HepG2 (cell line): ENCODE measurements around the gene EIF3L. TPM values are rescaled to one million over a fixed set of nuclear protein-coding genes. Genes with fewer than 3 reads are reported as not detected.
A peak's percentile ranks its signal among the peaks of the same experiment; 100 is the strongest.

Experiments
- ARNT ChIP-seq: fragments of 450-650 bp; IDR thresholded peaks from 2 replicates; pipeline ENCODE4 v1.6.1; 2017
- CC2D1A ChIP-seq: sonication (generic); formaldehyde crosslinking; IDR thresholded peaks from 2 replicates; pipeline ENCODE4 v1.8.1; 2023; ENCODE audit warnings: mild to moderate bottlenecking, missing genetic modification reagents
- DPF2 ChIP-seq: sonication (generic); formaldehyde crosslinking; IDR thresholded peaks from 2 replicates; pipeline ENCODE4 v1.4.0; 2020; ENCODE audit warnings: mild to moderate bottlenecking, low read depth, missing genetic modification reagents, borderline replicate concordance
- HCFC1 ChIP-seq: fragments of 150-350 bp; IDR thresholded peaks from 2 replicates; pipeline ENCODE4 v1.6.1; 2014; ENCODE audit warnings: low read depth, low read length
- HDAC6 ChIP-seq: fragments of 200-600 bp; sonication (generic); IDR thresholded peaks from 2 replicates; pipeline ENCODE4 v1.7.0; 2017; ENCODE audit warnings: mild to moderate bottlenecking, antibody characterized with exemption, low read length, low read depth
- JUNB ChIP-seq: sonication (generic); formaldehyde crosslinking; IDR thresholded peaks from 2 replicates; pipeline ENCODE4 v1.8.0; 2022; ENCODE audit warnings: missing genetic modification reagents, mild to moderate bottlenecking, borderline replicate concordance
- KAT7 ChIP-seq: IDR thresholded peaks from 2 replicates; pipeline ENCODE4 v1.6.1; 2018; ENCODE audit warnings: borderline replicate concordance, missing compliant biosample characterization
- MIER2 ChIP-seq: IDR thresholded peaks from 2 replicates; pipeline ENCODE4 v1.6.1; 2016; ENCODE audit warnings: missing biosample characterization, missing genetic modification reagents
- NCOA1 ChIP-seq: sonication (generic); formaldehyde crosslinking; IDR thresholded peaks from 2 replicates; pipeline ENCODE4 v1.9.0; 2021; ENCODE audit warnings: missing genetic modification reagents
- NCOA2 ChIP-seq: sonication (generic); formaldehyde crosslinking; IDR thresholded peaks from 2 replicates; pipeline ENCODE4 v1.8.0; 2022; ENCODE audit warnings: inconsistent platforms
- NFIB ChIP-seq: sonication (generic); formaldehyde crosslinking; IDR thresholded peaks from 2 replicates; pipeline ENCODE4 v1.9.0; 2021; ENCODE audit warnings: missing genetic modification reagents, mild to moderate bottlenecking, borderline replicate concordance
- SAP130 ChIP-seq: IDR thresholded peaks from 2 replicates; pipeline ENCODE4 v1.6.1; 2016; ENCODE audit warnings: low read depth
- TBX2 ChIP-seq: sonication (generic); formaldehyde crosslinking; IDR thresholded peaks from 2 replicates; pipeline ENCODE4 v1.5.0; 2020; ENCODE audit warnings: missing genetic modification reagents, mild to moderate bottlenecking, borderline replicate concordance
- TBX3 ChIP-seq: fragments of 450-650 bp; IDR thresholded peaks from 2 replicates; pipeline ENCODE4 v1.6.1; 2017; ENCODE audit warnings: antibody characterized with exemption, mild to moderate bottlenecking, inconsistent platforms, borderline replicate concordance
- ZFP36L1 ChIP-seq: sonication (generic); formaldehyde crosslinking; IDR thresholded peaks from 2 replicates; pipeline ENCODE4 v1.8.0; 2022; ENCODE audit warnings: mild to moderate bottlenecking, missing genetic modification reagents, moderate library complexity
- ZFP37 ChIP-seq: sonication (generic); formaldehyde crosslinking; IDR thresholded peaks from 2 replicates; pipeline ENCODE4 v1.4.0; 2020; ENCODE audit warnings: missing genetic modification reagents, borderline replicate concordance
- ZMYM2 ChIP-seq: sonication (generic); formaldehyde crosslinking; IDR thresholded peaks from 2 replicates; pipeline ENCODE4 v1.8.0; 2022; ENCODE audit warnings: mild to moderate bottlenecking, missing genetic modification reagents
- ZNF264 ChIP-seq: sonication (generic); formaldehyde crosslinking; IDR thresholded peaks from 2 replicates; pipeline ENCODE4 v1.4.0; 2020; ENCODE audit warnings: missing genetic modification reagents
- ZNF33A ChIP-seq: sonication (generic); formaldehyde crosslinking; IDR thresholded peaks from 2 replicates; pipeline ENCODE4 v1.5.1; 2020; ENCODE audit warnings: missing genetic modification reagents, mild to moderate bottlenecking, moderate library complexity, borderline replicate concordance
- ZNF557 ChIP-seq: sonication (generic); formaldehyde crosslinking; IDR thresholded peaks from 2 replicates; pipeline ENCODE4 v1.4.0; 2020; ENCODE audit warnings: missing genetic modification reagents
- ZNF746 ChIP-seq: sonication (generic); formaldehyde crosslinking; IDR thresholded peaks from 2 replicates; pipeline ENCODE4 v1.8.0; 2022; ENCODE audit warnings: mild to moderate bottlenecking, missing genetic modification reagents
- polyA plus RNA-seq, 8 experiments: library from polyadenylated mRNA; depleted of rRNA in 3 of 8; stranded (reverse) in 7 of 8; unstranded in 1 of 8; fragments of >200 nt; fragmentation: Illumina TruSeq in 4 of 8; extraction: Trizol in 4 of 8; gene quantifications; 2 replicates each; pipeline versions ENCODE4 v1.2.1 to v1.2.3, GENCODE V29; 2011 to 2016; ENCODE audit warnings: low read depth in 4 of 8, missing spikeins in 1 of 8, mixed read lengths in 1 of 8; ENCODE audit not compliant: insufficient read depth in 1 of 8
- total RNA-seq, 5 experiments: library from RNA; depleted of rRNA; stranded (reverse); fragments of >200 nt; fragmentation: Illumina TruSeq; extraction: Trizol; gene quantifications; 2 replicates each; pipeline ENCODE4 v1.2.3, GENCODE V29; 2016; ENCODE audit warnings: low read depth in 1 of 5
- TF ChIP-seq, protein P1 (sequence below): sonication (generic); formaldehyde crosslinking; IDR thresholded peaks from 2 replicates; pipeline ENCODE4 v1.4.0; 2020; ENCODE audit warnings: missing genetic modification reagents
- TF ChIP-seq, protein P2 (sequence below): sonication (generic); formaldehyde crosslinking; IDR thresholded peaks from 2 replicates; pipeline ENCODE4 v1.8.1; 2023; ENCODE audit warnings: mild to moderate bottlenecking, missing genetic modification reagents
- TF ChIP-seq, protein P3 (sequence below): sonication (generic); formaldehyde crosslinking; IDR thresholded peaks from 2 replicates; pipeline ENCODE4 v1.4.0; 2020; ENCODE audit warnings: missing genetic modification reagents

The EIF3L gene
- total and polyA plus RNA-seq, 2 of the 13 experiments (the other 11 are each of a cell fraction or from before 2014, with no cell fraction given) = 514 to 793 TPM

DNA sequence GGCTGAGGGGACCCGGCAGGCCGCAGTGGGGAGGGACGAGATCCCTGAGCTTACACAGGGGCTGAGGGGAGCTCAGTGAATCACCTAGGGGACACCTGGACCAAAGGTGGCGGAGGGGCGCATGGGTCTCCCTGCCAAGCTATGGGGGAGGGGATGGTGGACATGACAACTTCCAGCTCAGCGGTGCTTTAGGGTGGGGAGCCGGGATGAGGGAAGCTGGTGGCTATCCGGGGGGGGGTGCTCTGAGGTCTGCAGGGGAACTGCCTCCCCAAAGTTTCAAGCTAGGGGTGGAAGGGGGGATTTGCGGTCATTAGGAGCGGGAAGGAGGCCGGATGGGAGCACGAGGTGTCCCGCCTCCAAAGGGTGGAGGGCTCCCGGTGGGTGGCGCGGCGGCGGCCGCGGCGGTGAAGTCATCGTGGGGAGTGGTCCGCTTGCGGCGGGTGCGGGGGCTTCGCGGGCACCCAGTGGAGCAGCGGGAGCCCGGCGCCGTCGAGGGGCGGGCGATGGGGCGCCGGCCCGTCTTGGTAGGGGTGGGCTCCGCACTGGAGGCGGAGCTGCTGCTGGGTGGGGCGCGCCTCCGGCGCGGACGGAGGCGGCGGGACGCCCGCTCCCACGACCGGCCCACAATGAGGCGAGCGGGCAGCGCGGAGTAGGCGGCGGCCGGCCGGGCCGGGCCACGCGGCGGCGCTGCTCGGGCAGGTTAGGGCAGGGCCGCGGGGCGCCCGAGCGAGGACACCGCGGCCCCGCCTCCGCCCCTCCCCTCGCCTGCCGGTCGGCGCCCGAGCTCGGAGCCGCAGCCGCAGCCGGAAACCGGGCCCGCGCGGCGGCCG is 56.5 kb downstream of the EIF3L start, which contains the start of gene MICALL1 (continued):
- peak; percentile 36; the same call in 1 of the 2 replicates for TF ChIP-seq SAP130
- no peak for TF ChIP-seq HCFC1
- TF ChIP-seq, protein P1, sequence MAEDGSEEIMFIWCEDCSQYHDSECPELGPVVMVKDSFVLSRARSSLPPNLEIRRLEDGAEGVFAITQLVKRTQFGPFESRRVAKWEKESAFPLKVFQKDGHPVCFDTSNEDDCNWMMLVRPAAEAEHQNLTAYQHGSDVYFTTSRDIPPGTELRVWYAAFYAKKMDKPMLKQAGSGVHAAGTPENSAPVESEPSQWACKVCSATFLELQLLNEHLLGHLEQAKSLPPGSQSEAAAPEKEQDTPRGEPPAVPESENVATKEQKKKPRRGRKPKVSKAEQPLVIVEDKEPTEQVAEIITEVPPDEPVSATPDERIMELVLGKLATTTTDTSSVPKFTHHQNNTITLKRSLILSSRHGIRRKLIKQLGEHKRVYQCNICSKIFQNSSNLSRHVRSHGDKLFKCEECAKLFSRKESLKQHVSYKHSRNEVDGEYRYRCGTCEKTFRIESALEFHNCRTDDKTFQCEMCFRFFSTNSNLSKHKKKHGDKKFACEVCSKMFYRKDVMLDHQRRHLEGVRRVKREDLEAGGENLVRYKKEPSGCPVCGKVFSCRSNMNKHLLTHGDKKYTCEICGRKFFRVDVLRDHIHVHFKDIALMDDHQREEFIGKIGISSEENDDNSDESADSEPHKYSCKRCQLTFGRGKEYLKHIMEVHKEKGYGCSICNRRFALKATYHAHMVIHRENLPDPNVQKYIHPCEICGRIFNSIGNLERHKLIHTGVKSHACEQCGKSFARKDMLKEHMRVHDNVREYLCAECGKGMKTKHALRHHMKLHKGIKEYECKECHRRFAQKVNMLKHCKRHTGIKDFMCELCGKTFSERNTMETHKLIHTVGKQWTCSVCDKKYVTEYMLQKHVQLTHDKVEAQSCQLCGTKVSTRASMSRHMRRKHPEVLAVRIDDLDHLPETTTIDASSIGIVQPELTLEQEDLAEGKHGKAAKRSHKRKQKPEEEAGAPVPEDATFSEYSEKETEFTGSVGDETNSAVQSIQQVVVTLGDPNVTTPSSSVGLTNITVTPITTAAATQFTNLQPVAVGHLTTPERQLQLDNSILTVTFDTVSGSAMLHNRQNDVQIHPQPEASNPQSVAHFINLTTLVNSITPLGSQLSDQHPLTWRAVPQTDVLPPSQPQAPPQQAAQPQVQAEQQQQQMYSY (CRISPR knock-in tag) = no peak
- no peak for TF ChIP-seq HDAC6
- no peak for TF ChIP-seq ARNT
- TF ChIP-seq ZFP36L1 (CRISPR knock-in tag) = no peak
- TF ChIP-seq NFIB (CRISPR knock-in tag) = no peak
- TF ChIP-seq MIER2 (CRISPR knock-in tag) = no peak
- TF ChIP-seq, protein P2, sequence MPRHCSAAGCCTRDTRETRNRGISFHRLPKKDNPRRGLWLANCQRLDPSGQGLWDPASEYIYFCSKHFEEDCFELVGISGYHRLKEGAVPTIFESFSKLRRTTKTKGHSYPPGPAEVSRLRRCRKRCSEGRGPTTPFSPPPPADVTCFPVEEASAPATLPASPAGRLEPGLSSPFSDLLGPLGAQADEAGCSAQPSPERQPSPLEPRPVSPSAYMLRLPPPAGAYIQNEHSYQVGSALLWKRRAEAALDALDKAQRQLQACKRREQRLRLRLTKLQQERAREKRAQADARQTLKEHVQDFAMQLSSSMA (CRISPR knock-in tag) = no peak
- TF ChIP-seq TBX3 = no peak
- TF ChIP-seq, protein P3, sequence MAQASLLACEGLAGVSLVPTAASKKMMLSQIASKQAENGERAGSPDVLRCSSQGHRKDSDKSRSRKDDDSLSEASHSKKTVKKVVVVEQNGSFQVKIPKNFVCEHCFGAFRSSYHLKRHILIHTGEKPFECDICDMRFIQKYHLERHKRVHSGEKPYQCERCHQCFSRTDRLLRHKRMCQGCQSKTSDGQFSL (CRISPR knock-in tag) = no peak
- no peak for TF ChIP-seq TBX2 (CRISPR knock-in tag)
- no peak for TF ChIP-seq CC2D1A
- no peak for TF ChIP-seq DPF2 (CRISPR knock-in tag)
- no peak for TF ChIP-seq KAT7 (CRISPR knock-in tag)
- no peak for TF ChIP-seq ZNF557 (CRISPR knock-in tag)
- no peak for TF ChIP-seq ZNF746 (CRISPR knock-in tag)
- no peak for TF ChIP-seq ZFP37 (CRISPR knock-in tag)
- no peak for TF ChIP-seq ZNF264 (CRISPR knock-in tag)
- no peak for TF ChIP-seq NCOA2
- no peak for TF ChIP-seq NCOA1 (CRISPR knock-in tag)
- no peak for TF ChIP-seq JUNB
- no peak for TF ChIP-seq ZMYM2 (CRISPR knock-in tag)
- TF ChIP-seq ZNF33A (CRISPR knock-in tag) = no peak
